Measurements from ENCODE around the gene MUS81.

- TF ChIP-seq CTCF (IDR thresholded peaks at IDR 0.05; ENCODE audit: low read length) (no peak), EZH2 (optimal IDR thresholded peaks at IDR 0.05; ENCODE audit: low read depth, low read length) (no peak), EZH2phosphoT487 (IDR thresholded peaks at IDR 0.05; ENCODE audit: low read length) (no peak)
Measured at GRCh38 chr11:65898656-65899355, 38.6 kb downstream of the MUS81 start.
